Measurements from ENCODE around the gene UQCC2.

UQCC2 gene

DNA sequence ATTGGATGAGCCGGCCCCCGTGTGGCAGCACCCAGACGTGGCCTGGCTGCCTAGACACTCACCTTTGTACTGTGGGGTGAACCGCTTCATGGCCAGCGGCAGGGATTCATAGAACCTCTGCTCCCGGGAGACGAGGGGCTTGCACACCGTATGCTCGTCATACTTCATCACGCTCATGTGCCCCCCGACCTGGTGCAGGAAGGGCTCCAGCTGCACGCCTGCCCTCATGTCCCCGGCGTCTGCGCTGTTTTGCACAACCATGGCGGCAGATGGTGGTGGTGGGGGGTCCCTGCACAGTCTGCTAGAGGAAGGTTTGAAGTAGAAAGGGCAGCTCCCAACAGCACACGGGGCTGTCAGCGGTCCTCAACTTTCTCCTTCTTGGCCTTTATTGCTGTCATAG, 23.7 kb upstream of the UQCC2 start:
- H3K4me2 ChIP-seq (ENCODE audit: low read length), result no peak overlapping the region
- peaks cover 12% of the 10 kb centered on the region; the same call in 1 of the 2 replicates for H3K27me3 ChIP-seq (ENCODE audit: insufficient read depth, low read length)
- H3K9me2 ChIP-seq (ENCODE audit: low read depth, low read length), result no peaks in the 10 kb centered on the region
- H2AFZ ChIP-seq (ENCODE audit: low read length), result no peak overlapping the region
- H4K20me1 ChIP-seq (ENCODE audit: insufficient read depth, low read length), result no peaks in the 10 kb centered on the region
- H3K9me3 ChIP-seq (ENCODE audit: low read length), result no peaks in the 10 kb centered on the region
- no peaks in the 10 kb centered on the region for H3F3A ChIP-seq (ENCODE audit: insufficient read depth, low read length)
- H3K9ac ChIP-seq (ENCODE audit: low read length), result no peak overlapping the region
- H3K4me1 ChIP-seq (ENCODE audit: insufficient read depth, low read length, severe bottlenecking), result no peaks in the 10 kb centered on the region
- no peaks in the 10 kb centered on the region for H3K36me3 ChIP-seq (ENCODE audit: insufficient read depth, low read length)
- TF ChIP-seq EZH2 (IDR thresholded peaks at IDR 0.05; ENCODE audit: borderline replicate concordance, low read length), result no peak
- TF ChIP-seq, protein P1, sequence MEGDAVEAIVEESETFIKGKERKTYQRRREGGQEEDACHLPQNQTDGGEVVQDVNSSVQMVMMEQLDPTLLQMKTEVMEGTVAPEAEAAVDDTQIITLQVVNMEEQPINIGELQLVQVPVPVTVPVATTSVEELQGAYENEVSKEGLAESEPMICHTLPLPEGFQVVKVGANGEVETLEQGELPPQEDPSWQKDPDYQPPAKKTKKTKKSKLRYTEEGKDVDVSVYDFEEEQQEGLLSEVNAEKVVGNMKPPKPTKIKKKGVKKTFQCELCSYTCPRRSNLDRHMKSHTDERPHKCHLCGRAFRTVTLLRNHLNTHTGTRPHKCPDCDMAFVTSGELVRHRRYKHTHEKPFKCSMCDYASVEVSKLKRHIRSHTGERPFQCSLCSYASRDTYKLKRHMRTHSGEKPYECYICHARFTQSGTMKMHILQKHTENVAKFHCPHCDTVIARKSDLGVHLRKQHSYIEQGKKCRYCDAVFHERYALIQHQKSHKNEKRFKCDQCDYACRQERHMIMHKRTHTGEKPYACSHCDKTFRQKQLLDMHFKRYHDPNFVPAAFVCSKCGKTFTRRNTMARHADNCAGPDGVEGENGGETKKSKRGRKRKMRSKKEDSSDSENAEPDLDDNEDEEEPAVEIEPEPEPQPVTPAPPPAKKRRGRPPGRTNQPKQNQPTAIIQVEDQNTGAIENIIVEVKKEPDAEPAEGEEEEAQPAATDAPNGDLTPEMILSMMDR (IDR thresholded peaks at IDR 0.05; ENCODE audit: low read length), result no peak
- no peak overlapping the region for H3K4me3 ChIP-seq (ENCODE audit: low read depth, low read length, poor library complexity, severe bottlenecking)
- H3K27ac ChIP-seq (ENCODE audit: low read depth, low read length, poor library complexity, severe bottlenecking), result no peak overlapping the region
- H3K79me2 ChIP-seq (ENCODE audit: insufficient read depth, low read length), result no peaks in the 10 kb centered on the region

DNA sequence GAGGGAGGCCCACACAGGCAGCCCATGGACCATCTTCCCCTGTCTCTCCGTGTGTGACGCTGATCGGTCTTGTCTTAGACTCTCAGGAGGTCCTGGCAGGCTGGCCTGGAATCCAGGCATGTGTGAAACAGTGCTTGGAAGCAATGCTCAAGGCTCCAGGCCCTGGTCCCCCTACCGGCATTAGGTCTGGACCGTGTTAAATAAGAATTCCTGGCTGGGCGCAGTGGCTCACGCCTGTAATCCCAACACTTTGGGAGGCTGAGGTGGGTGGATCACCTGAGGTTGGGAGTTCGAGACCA, 22.2 kb upstream of the UQCC2 start:
- H3K27ac ChIP-seq (ENCODE audit: low read depth, low read length, poor library complexity, severe bottlenecking), result no peak overlapping the region
- TF ChIP-seq, protein P1 (IDR thresholded peaks at IDR 0.05; ENCODE audit: low read length), result no peak
- TF ChIP-seq EZH2 (IDR thresholded peaks at IDR 0.05; ENCODE audit: borderline replicate concordance, low read length), result no peak
- no peak overlapping the region for H3K4me2 ChIP-seq (ENCODE audit: low read length)
- H3K4me1 ChIP-seq (ENCODE audit: insufficient read depth, low read length, severe bottlenecking), result no peaks in the 10 kb centered on the region
- no peak overlapping the region for H2AFZ ChIP-seq (ENCODE audit: low read length)
- H3K9me3 ChIP-seq (ENCODE audit: low read length), result no peaks in the 10 kb centered on the region
- H3K27me3 ChIP-seq (ENCODE audit: insufficient read depth, low read length), result peaks cover 12% of the 10 kb centered on the region; the same call in 1 of the 2 replicates
- no peaks in the 10 kb centered on the region for H3K79me2 ChIP-seq (ENCODE audit: insufficient read depth, low read length)
- H3F3A ChIP-seq (ENCODE audit: insufficient read depth, low read length), result no peaks in the 10 kb centered on the region
- H3K36me3 ChIP-seq (ENCODE audit: insufficient read depth, low read length), result no peaks in the 10 kb centered on the region
- H3K4me3 ChIP-seq (ENCODE audit: low read depth, low read length, poor library complexity, severe bottlenecking), result no peak overlapping the region
- no peaks in the 10 kb centered on the region for H3K9me2 ChIP-seq (ENCODE audit: low read depth, low read length)
- no peaks in the 10 kb centered on the region for H4K20me1 ChIP-seq (ENCODE audit: insufficient read depth, low read length)
- no peak overlapping the region for H3K9ac ChIP-seq (ENCODE audit: low read length)

DNA sequence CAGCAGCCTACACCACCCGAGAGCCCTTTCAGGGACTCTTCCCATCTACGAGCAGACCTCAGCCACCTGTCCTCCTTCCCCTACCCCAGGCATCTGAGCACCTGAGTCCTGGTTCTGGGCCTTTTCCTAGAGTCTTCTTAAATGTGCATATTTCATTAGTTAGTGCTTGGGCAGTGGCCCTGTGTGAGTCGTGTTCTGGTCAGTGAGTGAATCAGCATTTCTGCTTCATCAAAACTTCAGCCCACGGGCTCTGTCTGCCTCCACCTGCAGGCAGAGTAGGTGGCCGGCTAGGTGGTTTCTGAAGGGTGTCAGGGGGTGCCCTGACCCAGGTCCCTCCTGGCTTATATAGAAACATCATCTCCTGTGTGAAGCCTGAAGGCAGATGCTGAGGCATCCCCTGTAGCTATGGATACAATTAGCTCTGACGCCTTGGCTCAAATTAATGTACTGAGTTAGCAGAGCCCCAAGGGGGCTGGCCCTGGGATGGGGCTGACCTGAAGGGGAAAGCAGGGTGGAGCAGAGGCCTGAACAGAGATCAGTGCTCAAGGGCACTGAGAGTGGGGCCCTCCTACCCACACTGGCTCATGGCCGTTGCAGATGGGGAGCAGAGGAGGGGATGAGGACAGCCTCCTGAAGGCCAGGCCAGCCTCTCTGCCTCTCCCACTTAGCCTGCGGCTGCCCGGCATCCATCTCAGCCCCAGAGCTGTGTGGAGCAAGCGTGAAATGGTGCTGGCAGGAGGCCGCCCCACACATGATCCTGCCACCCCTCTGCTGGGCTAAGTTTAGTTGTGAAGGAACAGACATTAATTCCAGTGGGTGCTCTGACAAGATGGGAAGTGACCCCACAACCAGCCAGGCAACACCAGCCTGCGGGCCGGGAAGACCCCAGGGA, 21.6 kb upstream of the UQCC2 start:
- H3K27me3 ChIP-seq (ENCODE audit: insufficient read depth, low read length), result peaks cover 12% of the 10 kb centered on the region; the same call in 1 of the 2 replicates
- H3K27ac ChIP-seq (ENCODE audit: low read depth, low read length, poor library complexity, severe bottlenecking), result no peak overlapping the region
- no peak overlapping the region for H2AFZ ChIP-seq (ENCODE audit: low read length)

More for the DNA sequence above, 21.6 kb upstream of the UQCC2 start:
- Histone ChIP-seq H3K79me2 (ENCODE audit: insufficient read depth, low read length) (no peaks in the 10 kb centered on the region), H3K4me1 (ENCODE audit: insufficient read depth, low read length, severe bottlenecking) (no peaks in the 10 kb centered on the region), H3K4me2 (ENCODE audit: low read length) (no peak overlapping the region), H3K4me3 (ENCODE audit: low read depth, low read length, poor library complexity, severe bottlenecking) (no peak overlapping the region), H3K9me3 (ENCODE audit: low read length) (no peaks in the 10 kb centered on the region), H3K36me3 (ENCODE audit: insufficient read depth, low read length) (no peaks in the 10 kb centered on the region), H3K9me2 (ENCODE audit: low read depth, low read length) (no peaks in the 10 kb centered on the region), H4K20me1 (ENCODE audit: insufficient read depth, low read length) (no peaks in the 10 kb centered on the region), H3F3A (ENCODE audit: insufficient read depth, low read length) (no peaks in the 10 kb centered on the region), H3K9ac (ENCODE audit: low read length) (no peak overlapping the region)
- TF ChIP-seq EZH2 (IDR thresholded peaks at IDR 0.05; ENCODE audit: borderline replicate concordance, low read length), result no peak
- TF ChIP-seq, protein P1 (IDR thresholded peaks at IDR 0.05; ENCODE audit: low read length), result no peak
